Suprapubic skin (tissue), 4 donors: ENCODE results near the gene DYNC2LI1. TPM values are rescaled to one million over a fixed set of nuclear protein-coding genes. Genes with fewer than 3 reads are reported as not detected.

Experiments used
- DNase-seq, 2 donors: peaks; one replicate each; pipeline ENCODE4 v3.0.0-alpha.2; 2019; ENCODE audit warnings: low spot score in 2 of 2
- H3K27ac ChIP-seq: fragments of 200-600 bp; sonication (generic); one replicate; pipeline ENCODE4 v1.5.1; 2019
- H3K27me3 ChIP-seq: fragments of 200-600 bp; sonication (generic); one replicate; pipeline ENCODE4 v1.5.1; 2019
- H3K36me3 ChIP-seq: fragments of 200-600 bp; sonication (generic); one replicate; pipeline ENCODE4 v1.5.1; 2019
- H3K4me1 ChIP-seq: fragments of 200-600 bp; sonication (generic); one replicate; pipeline ENCODE4 v1.5.1; 2019
- H3K4me3 ChIP-seq: fragments of 200-600 bp; sonication (generic); one replicate; pipeline ENCODE4 v1.5.1; 2019; ENCODE audit warnings: mild to moderate bottlenecking
- H3K9me3 ChIP-seq: fragments of 200-600 bp; sonication (generic); one replicate; pipeline ENCODE4 v1.5.1; 2019
- EP300 ChIP-seq: sonication (generic); formaldehyde crosslinking; IDR thresholded peaks from one replicate; pipeline ENCODE4 v1.6.1; 2017; ENCODE audit warnings: antibody characterized with exemption
- POLR2A ChIP-seq, 2 donors: fragments of 450-650 bp; IDR thresholded peaks; one replicate each; pipeline ENCODE4 v1.6.1; 2017; ENCODE audit warnings: antibody characterized with exemption in 2 of 2, mild to moderate bottlenecking in 2 of 2, moderate library complexity in 2 of 2
- POLR2AphosphoS5 ChIP-seq, 3 donors: sonication (generic); formaldehyde crosslinking; IDR thresholded peaks; one replicate each; pipeline ENCODE4 v1.6.1; 2017; ENCODE audit warnings: antibody characterized with exemption in 3 of 3
- WGBS: methylation state at CpG from one replicate; pipeline ENCODE4 v1.1.5; 2018; 5-methylcytosine and 5-hydroxymethylcytosine counted together
- total RNA-seq, 4 donors: library from RNA; depleted of rRNA; stranded (reverse); fragments of >200 nt; gene quantifications; one replicate each; pipeline ENCODE4 v1.1.0, GENCODE V29; 2016
- TF ChIP-seq, protein P1 (sequence below), 2 donors: fragments of 200-600 bp in 1 of 2; fragments of 450-650 bp in 1 of 2; sonication (generic) in 1 of 2; IDR thresholded peaks; one replicate each; pipeline ENCODE4 v1.5.1; 2016 to 2019; ENCODE audit warnings: antibody characterized with exemption in 2 of 2, mild to moderate bottlenecking in 1 of 2, moderate library complexity in 1 of 2

The DYNC2LI1 gene
- total RNA-seq, 4 donors from 2014 or later = 9.8 to 48.9 (median 21.2) TPM

DNA sequence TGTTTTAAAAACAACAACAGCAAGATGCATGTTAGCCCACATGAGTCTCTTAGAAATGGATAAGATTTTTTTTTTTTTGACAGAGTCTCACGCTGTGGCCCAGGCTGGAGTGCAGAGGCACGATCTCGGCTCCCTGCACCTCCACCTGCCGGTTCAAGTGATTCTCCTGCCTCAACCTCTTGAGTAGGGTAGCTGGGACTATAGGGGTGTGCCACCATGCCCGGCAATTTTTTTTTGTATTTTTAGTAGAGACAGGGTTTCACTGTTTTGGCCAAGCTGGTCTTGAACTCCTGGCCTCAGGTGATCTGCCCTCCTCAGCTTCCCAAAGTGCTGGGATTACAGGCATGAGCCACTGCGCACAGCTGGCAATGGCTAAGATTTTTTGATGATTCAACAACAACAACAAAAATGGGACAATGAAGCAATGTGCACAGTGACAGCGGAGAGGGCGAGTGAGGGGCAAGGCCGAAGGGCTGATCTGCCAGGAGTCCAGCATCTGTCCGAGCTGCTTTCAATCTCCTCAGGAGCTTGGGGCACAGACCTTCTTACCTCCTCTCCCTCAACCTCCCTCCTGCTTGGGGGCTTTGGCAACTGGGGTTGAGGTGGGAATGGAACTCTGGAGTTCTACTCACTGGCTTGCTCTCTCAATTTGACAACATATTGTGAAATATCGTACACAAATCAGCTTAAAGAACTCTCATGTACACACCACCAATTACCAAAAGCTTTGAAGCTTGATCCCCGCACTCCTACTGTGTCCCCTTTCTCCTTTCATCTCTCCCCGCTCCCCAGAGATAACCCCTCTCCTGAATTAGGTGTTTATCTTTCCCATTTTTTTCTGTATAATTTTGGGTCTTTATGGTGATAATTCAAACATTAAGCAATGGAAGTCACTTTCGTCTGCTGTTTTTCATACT is 68.4 kb downstream of the DYNC2LI1 start:
- no peak overlapping the region for H3K27ac ChIP-seq
- no peaks in the 10 kb centered on the region for H3K9me3 ChIP-seq
- no peaks in the 10 kb centered on the region for H3K36me3 ChIP-seq
- no peak overlapping the region for H3K4me3 ChIP-seq
- WGBS = 93% methylated on average over 14 of the region's 14 CpGs
- no peaks in the 10 kb centered on the region for H3K4me1 ChIP-seq
- DNase-seq = no peak
- no peak for TF ChIP-seq POLR2A (IDR thresholded peaks at IDR 0.05)
- TF ChIP-seq EP300 = no peak
- no peak for TF ChIP-seq POLR2AphosphoS5 (IDR thresholded peaks at IDR 0.05)
- TF ChIP-seq, protein P1, sequence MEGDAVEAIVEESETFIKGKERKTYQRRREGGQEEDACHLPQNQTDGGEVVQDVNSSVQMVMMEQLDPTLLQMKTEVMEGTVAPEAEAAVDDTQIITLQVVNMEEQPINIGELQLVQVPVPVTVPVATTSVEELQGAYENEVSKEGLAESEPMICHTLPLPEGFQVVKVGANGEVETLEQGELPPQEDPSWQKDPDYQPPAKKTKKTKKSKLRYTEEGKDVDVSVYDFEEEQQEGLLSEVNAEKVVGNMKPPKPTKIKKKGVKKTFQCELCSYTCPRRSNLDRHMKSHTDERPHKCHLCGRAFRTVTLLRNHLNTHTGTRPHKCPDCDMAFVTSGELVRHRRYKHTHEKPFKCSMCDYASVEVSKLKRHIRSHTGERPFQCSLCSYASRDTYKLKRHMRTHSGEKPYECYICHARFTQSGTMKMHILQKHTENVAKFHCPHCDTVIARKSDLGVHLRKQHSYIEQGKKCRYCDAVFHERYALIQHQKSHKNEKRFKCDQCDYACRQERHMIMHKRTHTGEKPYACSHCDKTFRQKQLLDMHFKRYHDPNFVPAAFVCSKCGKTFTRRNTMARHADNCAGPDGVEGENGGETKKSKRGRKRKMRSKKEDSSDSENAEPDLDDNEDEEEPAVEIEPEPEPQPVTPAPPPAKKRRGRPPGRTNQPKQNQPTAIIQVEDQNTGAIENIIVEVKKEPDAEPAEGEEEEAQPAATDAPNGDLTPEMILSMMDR (IDR thresholded peaks at IDR 0.05) = no peak
- H3K27me3 ChIP-seq = no peaks in the 10 kb centered on the region

DNA sequence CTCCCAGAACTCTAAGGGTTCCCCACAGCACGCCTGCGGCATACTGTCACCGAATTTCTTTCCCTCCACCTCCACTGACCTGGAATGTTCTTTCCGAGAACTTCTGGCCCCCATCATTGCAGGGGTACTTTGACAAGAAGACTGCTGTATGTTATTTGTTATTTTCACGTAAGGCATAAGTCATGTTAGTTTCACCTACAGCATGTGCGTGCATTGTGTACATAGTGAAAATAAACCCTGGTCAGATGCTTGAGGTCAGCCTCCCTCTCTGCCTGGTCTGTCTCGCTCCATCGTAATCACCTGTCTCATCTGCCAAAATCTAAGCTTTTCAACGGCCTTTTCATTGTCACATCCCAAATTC is 69.0 kb downstream of the DYNC2LI1 start:
- TF ChIP-seq EP300 (no peak), POLR2A (IDR thresholded peaks at IDR 0.05) (no peak), POLR2AphosphoS5 (IDR thresholded peaks at IDR 0.05) (no peak)
- TF ChIP-seq, protein P1 (IDR thresholded peaks at IDR 0.05) = no peak
- no peaks in the 10 kb centered on the region for H3K4me1 ChIP-seq
- no peak overlapping the region for H3K4me3 ChIP-seq
- WGBS = 88% methylated on average over 9 of the region's 9 CpGs
- H3K36me3 ChIP-seq = no peaks in the 10 kb centered on the region
- no peak for DNase-seq
- no peaks in the 10 kb centered on the region for H3K27me3 ChIP-seq
- H3K9me3 ChIP-seq = no peaks in the 10 kb centered on the region
- H3K27ac ChIP-seq = no peak overlapping the region

DNA sequence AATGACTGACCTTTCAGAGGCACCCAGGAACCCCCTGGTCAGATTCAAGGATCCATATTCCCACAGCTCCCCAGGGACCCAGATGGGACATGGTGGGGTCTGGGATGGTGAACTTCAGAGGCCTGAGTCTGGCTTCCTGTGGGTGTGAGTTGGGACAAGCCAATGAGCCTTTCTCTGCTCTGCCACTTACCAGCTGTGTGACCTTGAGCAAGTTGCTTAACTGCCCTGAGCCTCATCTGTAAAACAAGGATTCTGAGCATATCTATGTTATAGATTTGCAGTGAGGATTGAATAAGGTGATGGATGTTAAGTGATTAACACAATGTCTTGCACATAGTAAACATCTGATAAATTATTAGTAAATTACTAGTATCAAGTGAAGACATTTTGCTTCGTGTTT is 71.3 kb downstream of the DYNC2LI1 start:
- H3K36me3 ChIP-seq = no peaks in the 10 kb centered on the region
- no peaks in the 10 kb centered on the region for H3K27me3 ChIP-seq
- H3K9me3 ChIP-seq = no peaks in the 10 kb centered on the region
- no peak for TF ChIP-seq POLR2A (IDR thresholded peaks at IDR 0.05)
- TF ChIP-seq EP300 = no peak
- TF ChIP-seq, protein P1 (IDR thresholded peaks at IDR 0.05) = no peak
- no peak for TF ChIP-seq POLR2AphosphoS5 (IDR thresholded peaks at IDR 0.05)
- no peak overlapping the region for H3K27ac ChIP-seq
- no peaks in the 10 kb centered on the region for H3K4me1 ChIP-seq
- no peak for DNase-seq
- 78% methylated on average over 1 of the region's 1 CpG for WGBS
- H3K4me3 ChIP-seq = no peak overlapping the region

DNA sequence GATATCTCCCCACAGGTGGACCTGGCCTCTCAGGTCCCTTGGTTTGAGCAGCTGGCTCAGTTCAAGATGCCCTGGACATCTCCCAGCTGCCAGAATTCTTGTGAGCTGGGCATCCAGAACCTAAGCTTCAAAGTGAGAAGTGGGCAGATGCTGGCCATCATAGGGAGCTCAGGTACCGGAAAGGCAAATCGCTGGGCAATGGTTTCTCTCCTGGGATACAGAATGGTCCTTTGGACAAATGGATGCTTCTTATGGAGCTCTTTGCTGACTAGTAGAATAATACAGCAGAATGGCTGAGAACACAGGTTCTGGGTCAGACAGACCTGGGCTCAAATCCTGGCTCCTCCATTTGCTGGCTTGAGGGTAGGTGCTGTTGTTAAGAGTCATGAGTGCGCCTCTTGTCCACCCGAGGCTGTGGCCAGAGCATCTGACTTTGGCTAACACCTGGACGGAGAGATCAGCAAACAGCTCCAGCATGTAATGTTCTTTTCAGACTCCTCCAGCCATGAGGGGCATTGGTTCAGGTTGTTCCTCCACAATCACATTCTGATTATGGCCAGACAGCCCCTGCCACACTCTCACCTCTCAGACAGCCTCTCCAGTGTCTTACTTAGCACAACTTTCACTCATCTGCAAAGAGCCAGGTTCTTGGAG is 72.4 kb downstream of the DYNC2LI1 start:
- DNase-seq = no peak
- Histone ChIP-seq H3K4me1 (no peaks in the 10 kb centered on the region), H3K27ac (no peak overlapping the region), H3K36me3 (no peaks in the 10 kb centered on the region), H3K9me3 (no peaks in the 10 kb centered on the region), H3K27me3 (no peaks in the 10 kb centered on the region), H3K4me3 (no peak overlapping the region)
- no peak for TF ChIP-seq POLR2A (IDR thresholded peaks at IDR 0.05)
- TF ChIP-seq, protein P1 (IDR thresholded peaks at IDR 0.05) = no peak
- TF ChIP-seq EP300 = no peak
- TF ChIP-seq POLR2AphosphoS5 (IDR thresholded peaks at IDR 0.05) = no peak
- 88% methylated on average over 5 of the region's 5 CpGs for WGBS

DNA sequence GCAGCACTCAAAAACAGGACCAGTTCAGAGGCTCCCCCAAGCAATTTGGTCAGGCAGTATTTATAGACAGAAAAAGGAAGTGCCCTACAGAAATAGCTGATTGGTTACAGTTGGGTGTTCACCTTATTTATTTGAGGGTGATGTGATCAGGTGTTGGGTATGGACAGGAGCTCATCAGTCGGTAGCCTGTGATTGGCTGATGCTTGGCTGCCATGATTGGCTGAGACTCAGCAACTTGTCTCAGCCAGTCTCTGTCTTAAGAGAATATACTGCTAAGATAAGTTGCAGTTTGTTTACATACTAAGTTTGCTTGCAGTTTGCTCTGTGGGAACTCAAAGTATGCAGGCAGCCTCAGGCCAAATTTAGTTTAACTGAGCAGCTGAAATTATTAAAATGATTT is 74.4 kb downstream of the DYNC2LI1 start:
- TF ChIP-seq EP300 = no peak
- TF ChIP-seq POLR2AphosphoS5 (IDR thresholded peaks at IDR 0.05) = no peak
- TF ChIP-seq, protein P1 (IDR thresholded peaks at IDR 0.05) = no peak
- no peak for TF ChIP-seq POLR2A (IDR thresholded peaks at IDR 0.05)
- WGBS = 58% methylated on average over 1 of the region's 1 CpG
- Histone ChIP-seq H3K4me1 (no peaks in the 10 kb centered on the region), H3K9me3 (no peaks in the 10 kb centered on the region), H3K27me3 (peaks cover 4% of the 10 kb centered on the region), H3K4me3 (no peak overlapping the region), H3K27ac (no peak overlapping the region), H3K36me3 (no peaks in the 10 kb centered on the region)
- no peak for DNase-seq
